ENCODE data around the gene OR52J3. TPM values are rescaled to one million over a fixed set of nuclear protein-coding genes. Genes with fewer than 3 reads are reported as not detected.

The OR52J3 gene
- total RNA-seq, 4 donors from 2014 or later = not detected

DNA sequence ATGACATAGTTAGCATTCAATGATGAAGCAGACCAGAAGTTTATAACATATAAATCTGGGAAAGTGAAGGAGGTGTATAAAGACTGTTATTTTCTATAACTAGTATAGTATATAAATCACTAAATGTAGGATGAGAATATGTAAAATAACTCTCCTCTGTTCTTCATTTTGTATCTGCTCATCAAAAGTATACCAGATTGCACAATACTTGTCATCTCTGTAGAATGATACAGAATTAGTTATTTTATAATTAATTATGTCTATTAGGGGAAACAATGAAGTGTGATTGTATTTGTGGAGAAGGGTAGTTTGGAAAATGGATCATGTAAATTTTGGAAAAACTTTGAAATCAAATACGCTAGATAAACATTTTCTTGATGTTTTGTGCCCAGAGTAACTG is 33.3 kb upstream of the OR52J3 start:
- Histone ChIP-seq H3K27ac (replicated peaks in 1 of 4) (no peak overlapping the region), H3K27me3 (no peaks in the 10 kb centered on the region), H3K36me3 (no peaks in the 10 kb centered on the region), H3K4me1 (no peaks in the 10 kb centered on the region), H3K4me3 (no peak overlapping the region), H3K9me3 (no peaks in the 10 kb centered on the region)
- TF ChIP-seq POLR2AphosphoS5 (IDR thresholded peaks at IDR 0.05) (no peak), POLR2A (IDR thresholded peaks at IDR 0.05; ENCODE audit: low read depth) (no peak), EP300 (IDR thresholded peaks at IDR 0.05) (no peak)
- TF ChIP-seq, protein P1, sequence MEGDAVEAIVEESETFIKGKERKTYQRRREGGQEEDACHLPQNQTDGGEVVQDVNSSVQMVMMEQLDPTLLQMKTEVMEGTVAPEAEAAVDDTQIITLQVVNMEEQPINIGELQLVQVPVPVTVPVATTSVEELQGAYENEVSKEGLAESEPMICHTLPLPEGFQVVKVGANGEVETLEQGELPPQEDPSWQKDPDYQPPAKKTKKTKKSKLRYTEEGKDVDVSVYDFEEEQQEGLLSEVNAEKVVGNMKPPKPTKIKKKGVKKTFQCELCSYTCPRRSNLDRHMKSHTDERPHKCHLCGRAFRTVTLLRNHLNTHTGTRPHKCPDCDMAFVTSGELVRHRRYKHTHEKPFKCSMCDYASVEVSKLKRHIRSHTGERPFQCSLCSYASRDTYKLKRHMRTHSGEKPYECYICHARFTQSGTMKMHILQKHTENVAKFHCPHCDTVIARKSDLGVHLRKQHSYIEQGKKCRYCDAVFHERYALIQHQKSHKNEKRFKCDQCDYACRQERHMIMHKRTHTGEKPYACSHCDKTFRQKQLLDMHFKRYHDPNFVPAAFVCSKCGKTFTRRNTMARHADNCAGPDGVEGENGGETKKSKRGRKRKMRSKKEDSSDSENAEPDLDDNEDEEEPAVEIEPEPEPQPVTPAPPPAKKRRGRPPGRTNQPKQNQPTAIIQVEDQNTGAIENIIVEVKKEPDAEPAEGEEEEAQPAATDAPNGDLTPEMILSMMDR (IDR thresholded peaks at IDR 0.05) = no peak
- WGBS = 88% methylated on average over 1 of the region's 1 CpG
- intact Hi-C loops (cut with DNase I) = no loop called here
- no peak for DNase-seq (ENCODE audit: extremely low spot score)

DNA sequence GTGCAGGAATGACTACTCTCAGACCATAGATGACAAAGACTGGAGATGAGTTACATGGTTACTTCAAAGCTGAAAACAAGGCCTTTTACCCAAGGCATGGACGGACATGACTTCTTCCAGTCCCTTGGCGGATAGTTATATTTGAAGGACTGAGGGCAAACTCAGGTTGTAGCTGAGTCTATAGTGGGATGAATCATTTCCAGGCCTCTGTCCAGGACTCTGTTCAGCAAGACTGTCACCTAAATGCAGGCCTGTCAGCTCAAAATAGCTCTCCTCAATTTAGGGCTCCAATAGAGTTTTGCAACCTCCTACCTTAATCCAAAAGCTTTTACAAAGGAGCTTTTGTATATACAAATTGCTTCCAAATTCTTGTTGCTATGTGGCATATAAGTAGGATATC is 24.3 kb upstream of the OR52J3 start:
- Histone ChIP-seq H3K9me3 (peaks cover 0 to 16% (median 10%) of the 10 kb centered on the region in 4 donors), H3K27me3 (peaks cover 0 to 5% (median 0%) of the 10 kb centered on the region in 4 donors), H3K27ac (replicated peaks in 1 of 4) (no peak overlapping the region), H3K4me3 (no peak overlapping the region), H3K36me3 (no peaks in the 10 kb centered on the region), H3K4me1 (no peaks in the 10 kb centered on the region)
- 100% methylated on average over 2 of the region's 2 CpGs for WGBS
- no peak for TF ChIP-seq POLR2A (IDR thresholded peaks at IDR 0.05; ENCODE audit: low read depth)
- TF ChIP-seq, protein P1 (IDR thresholded peaks at IDR 0.05) = no peak
- TF ChIP-seq EP300 (IDR thresholded peaks at IDR 0.05) = no peak
- TF ChIP-seq POLR2AphosphoS5 (IDR thresholded peaks at IDR 0.05) = no peak
- no peak for DNase-seq (ENCODE audit: extremely low spot score)
- intact Hi-C loops (cut with DNase I) = no loop called here

DNA sequence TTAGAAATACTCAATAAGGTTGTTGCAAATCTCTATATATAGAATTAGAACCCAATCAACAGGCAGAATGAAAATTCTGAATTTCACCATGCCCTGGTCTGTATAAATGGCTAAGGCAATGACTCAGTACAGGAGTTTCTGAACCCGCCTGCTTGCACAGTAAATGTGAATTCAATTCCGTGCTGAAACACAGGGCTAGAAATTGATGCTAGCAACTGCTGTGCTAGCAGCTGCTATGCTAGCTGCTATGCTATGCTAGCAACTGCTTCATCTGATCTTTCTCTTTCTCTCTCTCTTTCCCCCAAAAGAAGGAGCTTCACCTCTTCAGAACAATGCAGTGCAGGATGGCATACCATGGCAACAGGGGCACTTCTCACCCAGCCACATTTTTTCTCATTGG is 9.7 kb upstream of the OR52J3 start:
- Histone ChIP-seq H3K4me1 (no peaks in the 10 kb centered on the region), H3K36me3 (no peaks in the 10 kb centered on the region), H3K27me3 (no peaks in the 10 kb centered on the region), H3K27ac (replicated peaks in 1 of 4) (no peak overlapping the region), H3K4me3 (no peak overlapping the region), H3K9me3 (no peaks in the 10 kb centered on the region)
- intact Hi-C loops (cut with DNase I) = no loop called here
- 64% methylated on average over 2 of the region's 2 CpGs for WGBS
- DNase-seq (ENCODE audit: extremely low spot score) = no peak
- TF ChIP-seq EP300 (IDR thresholded peaks at IDR 0.05) (no peak), POLR2AphosphoS5 (IDR thresholded peaks at IDR 0.05) (no peak), POLR2A (IDR thresholded peaks at IDR 0.05; ENCODE audit: low read depth) (no peak)
- TF ChIP-seq, protein P1 (IDR thresholded peaks at IDR 0.05) = no peak

DNA sequence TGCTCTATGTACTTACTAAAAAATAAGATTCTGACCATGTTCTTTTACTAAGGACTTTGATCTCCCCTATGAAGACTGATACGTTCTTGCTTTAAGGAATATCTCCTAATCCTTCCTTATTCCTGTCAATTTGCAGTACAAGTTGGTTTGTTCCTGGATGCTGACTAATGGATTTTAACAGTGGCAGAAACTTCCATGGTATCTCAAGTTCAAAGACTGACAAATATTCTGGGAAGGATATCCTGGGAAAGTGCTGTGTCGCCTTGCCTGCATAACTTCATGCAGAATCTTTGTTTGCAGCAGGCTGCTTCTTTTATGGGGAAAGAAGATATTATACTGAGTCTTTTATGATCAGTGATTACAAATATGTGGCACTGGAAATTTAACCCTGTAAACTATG is 8.4 kb upstream of the OR52J3 start:
- intact Hi-C loops (cut with DNase I) = no loop called here
- Histone ChIP-seq H3K27me3 (no peaks in the 10 kb centered on the region), H3K9me3 (no peaks in the 10 kb centered on the region), H3K4me1 (no peaks in the 10 kb centered on the region), H3K36me3 (no peaks in the 10 kb centered on the region), H3K27ac (replicated peaks in 1 of 4) (no peak overlapping the region), H3K4me3 (no peak overlapping the region)
- TF ChIP-seq POLR2A (IDR thresholded peaks at IDR 0.05; ENCODE audit: low read depth) (no peak), EP300 (IDR thresholded peaks at IDR 0.05) (no peak)
- TF ChIP-seq, protein P1 (IDR thresholded peaks at IDR 0.05) = no peak
- no peak for DNase-seq (ENCODE audit: extremely low spot score)
- WGBS = 51% methylated on average over 2 of the region's 2 CpGs

DNA sequence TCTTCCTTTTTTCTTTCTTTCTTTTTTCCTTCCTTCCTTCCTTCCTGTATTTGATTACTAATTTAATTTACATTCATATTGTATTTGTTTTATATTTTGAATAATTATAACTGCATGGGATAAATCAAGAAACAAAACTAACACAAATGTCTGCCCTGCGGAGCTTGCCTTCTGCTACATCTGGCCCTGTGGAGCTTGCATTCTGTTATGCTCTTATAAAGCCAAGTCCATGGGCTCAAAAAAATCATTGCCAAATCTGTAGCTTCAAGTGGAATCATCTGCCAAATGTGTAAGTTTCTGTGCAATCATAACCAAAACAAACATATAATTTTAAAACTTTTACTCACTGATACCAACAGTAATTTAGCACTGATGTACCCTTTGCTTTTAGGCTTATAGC is 8.0 kb upstream of the OR52J3 start:
- intact Hi-C loops (cut with DNase I) = no loop called here

More for the DNA sequence above, 8.0 kb upstream of the OR52J3 start:
- no peak overlapping the region for H3K27ac ChIP-seq (replicated peaks in 1 of 4)
- H3K9me3 ChIP-seq = no peaks in the 10 kb centered on the region
- no peaks in the 10 kb centered on the region for H3K4me1 ChIP-seq
- H3K4me3 ChIP-seq = no peak overlapping the region
- no peaks in the 10 kb centered on the region for H3K27me3 ChIP-seq
- no peak for DNase-seq (ENCODE audit: extremely low spot score)
- WGBS = 87% methylated on average over 1 of the region's 1 CpG
- no peak for TF ChIP-seq POLR2AphosphoS5 (IDR thresholded peaks at IDR 0.05)
- TF ChIP-seq EP300 (IDR thresholded peaks at IDR 0.05) = no peak
- TF ChIP-seq, protein P1 (IDR thresholded peaks at IDR 0.05) = no peak
- TF ChIP-seq POLR2A (IDR thresholded peaks at IDR 0.05; ENCODE audit: low read depth) = no peak
- no peaks in the 10 kb centered on the region for H3K36me3 ChIP-seq

Measured in esophagus muscularis mucosa (tissue), 4 donors.